Measurements from ENCODE around the gene INTS2.

GRCh38 chr17:61815863-61816503 is 111.8 kb downstream of the INTS2 start:
- TF ChIP-seq CTCF (conservative IDR thresholded peaks at IDR 0.05; ENCODE audit: low read depth, low read length) (no peak), EZH2 (IDR thresholded peaks at IDR 0.05; ENCODE audit: borderline replicate concordance, low read depth, low read length, poor library complexity, severe bottlenecking) (no peak)
